Rectal smooth muscle tissue (tissue), 1 donor: Measurements from ENCODE around the gene NPAS3.
A peak's percentile ranks its signal among the peaks of the same experiment; 100 is the strongest.

Source experiments
- H3K27ac ChIP-seq: one replicate; pipeline ENCODE4 v1.7.0; 2013; ENCODE audit warnings: low read depth, low read length, inconsistent platforms
- H3K27me3 ChIP-seq: one replicate; pipeline ENCODE4 v1.7.0; 2013; ENCODE audit warnings: low read length; ENCODE audit not compliant: control insufficient read depth, insufficient read depth
- H3K36me3 ChIP-seq: one replicate; pipeline ENCODE4 v1.7.0; 2013; ENCODE audit warnings: low read length; ENCODE audit not compliant: control insufficient read depth, insufficient read depth
- H3K4me1 ChIP-seq: one replicate; pipeline ENCODE4 v1.7.0; 2013; ENCODE audit warnings: low read length; ENCODE audit not compliant: control insufficient read depth, insufficient read depth
- H3K4me3 ChIP-seq: one replicate; pipeline ENCODE4 v1.7.0; 2013; ENCODE audit warnings: low read length
- H3K9ac ChIP-seq: one replicate; pipeline ENCODE4 v1.7.0; 2013; ENCODE audit warnings: low read length

The NPAS3 gene

GRCh38 chr14:33461036-33461435 lies 522.4 kb downstream of the NPAS3 start:
- Histone ChIP-seq H3K27me3 (no peaks in the 10 kb centered on the region), H3K4me3 (no peak overlapping the region), H3K4me1 (peaks cover 10% of the 10 kb centered on the region), H3K9ac (no peak overlapping the region), H3K27ac (peak overlapping the region; percentile 31), H3K36me3 (no peaks in the 10 kb centered on the region)

DNA sequence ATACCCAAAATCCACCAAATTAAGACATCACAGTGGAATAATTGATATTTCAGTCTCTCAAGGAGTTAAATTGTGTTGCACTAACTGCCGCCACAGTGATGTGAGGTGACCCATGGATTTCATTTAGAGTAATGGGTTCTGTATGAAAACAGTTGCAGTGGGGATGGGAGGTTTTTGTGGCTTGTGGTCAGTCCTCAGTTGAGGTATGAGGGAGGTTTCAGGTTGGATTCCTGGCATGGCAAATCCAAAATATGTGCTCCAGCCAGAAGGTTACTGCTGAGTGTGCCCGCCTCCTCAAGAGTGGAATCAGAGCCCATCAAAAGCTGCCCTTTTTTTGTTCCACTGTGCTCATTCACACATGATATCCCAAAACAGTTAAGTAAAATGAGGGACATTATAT lies 525.1 kb downstream of the NPAS3 start:
- Histone ChIP-seq H3K36me3 (no peaks in the 10 kb centered on the region), H3K27me3 (no peaks in the 10 kb centered on the region), H3K9ac (no peak overlapping the region), H3K4me3 (no peak overlapping the region), H3K4me1 (peaks cover 10% of the 10 kb centered on the region), H3K27ac (peak overlapping the region; percentile 35)

GRCh38 chr14:33464254-33464962 lies 525.7 kb downstream of the NPAS3 start:
- H3K4me1 ChIP-seq = peaks cover 8% of the 10 kb centered on the region
- H3K9ac ChIP-seq = no peak overlapping the region
- H3K36me3 ChIP-seq = no peaks in the 10 kb centered on the region
- no peak overlapping the region for H3K4me3 ChIP-seq
- peak overlapping the region; percentile 35 for H3K27ac ChIP-seq
- H3K27me3 ChIP-seq = no peaks in the 10 kb centered on the region

DNA sequence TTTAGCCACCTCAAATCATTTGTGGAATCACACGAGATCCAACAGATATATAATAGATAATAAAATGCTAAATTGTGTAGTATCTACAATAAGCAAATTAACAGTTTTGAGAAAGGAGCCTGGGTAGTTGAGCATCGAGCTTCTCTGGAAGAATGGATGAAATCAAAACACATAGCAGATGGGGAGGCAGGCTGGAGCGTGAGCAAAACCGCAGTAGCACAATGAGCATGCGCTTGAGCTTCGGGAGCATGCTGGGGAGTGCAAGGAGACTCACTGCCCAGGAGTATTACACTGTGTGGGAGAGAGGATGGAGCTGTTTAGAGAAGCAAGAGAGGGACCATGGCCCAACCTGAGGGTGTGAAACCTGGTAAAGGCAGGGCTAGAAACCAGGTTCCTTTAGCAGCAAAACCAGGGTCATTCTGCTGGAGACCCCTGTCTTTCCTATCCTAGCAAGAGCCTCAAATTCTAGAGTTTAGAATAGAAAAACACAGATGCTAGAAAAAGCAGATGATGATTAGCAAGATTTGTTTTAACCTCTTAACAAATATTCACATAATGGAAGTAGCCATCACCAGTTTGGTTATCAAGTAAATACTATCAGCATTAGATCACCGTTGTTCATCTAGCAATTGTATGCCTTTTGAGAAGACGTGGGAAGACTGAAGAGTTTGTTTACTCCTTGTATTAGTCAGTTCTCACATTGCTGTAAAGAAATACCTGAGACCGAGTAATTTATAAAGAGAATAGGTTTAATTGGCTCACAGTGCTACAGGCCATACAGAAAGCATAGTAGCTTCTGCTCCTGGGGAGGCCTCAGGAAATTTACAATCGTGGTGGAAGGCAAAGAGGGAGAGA lies 527.4 kb downstream of the NPAS3 start:
- no peak overlapping the region for H3K9ac ChIP-seq
- peaks cover 3% of the 10 kb centered on the region for H3K4me1 ChIP-seq
- H3K36me3 ChIP-seq = no peaks in the 10 kb centered on the region
- H3K4me3 ChIP-seq = no peak overlapping the region
- no peak overlapping the region for H3K27ac ChIP-seq
- H3K27me3 ChIP-seq = no peaks in the 10 kb centered on the region

- Histone ChIP-seq H3K4me3 (no peak overlapping the region), H3K36me3 (no peaks in the 10 kb centered on the region), H3K27ac (no peak overlapping the region), H3K27me3 (no peaks in the 10 kb centered on the region), H3K9ac (no peak overlapping the region), H3K4me1 (peaks cover 3% of the 10 kb centered on the region)
These were observed 529.3 kb downstream of the NPAS3 start for GRCh38 chr14:33467971-33468370.

DNA sequence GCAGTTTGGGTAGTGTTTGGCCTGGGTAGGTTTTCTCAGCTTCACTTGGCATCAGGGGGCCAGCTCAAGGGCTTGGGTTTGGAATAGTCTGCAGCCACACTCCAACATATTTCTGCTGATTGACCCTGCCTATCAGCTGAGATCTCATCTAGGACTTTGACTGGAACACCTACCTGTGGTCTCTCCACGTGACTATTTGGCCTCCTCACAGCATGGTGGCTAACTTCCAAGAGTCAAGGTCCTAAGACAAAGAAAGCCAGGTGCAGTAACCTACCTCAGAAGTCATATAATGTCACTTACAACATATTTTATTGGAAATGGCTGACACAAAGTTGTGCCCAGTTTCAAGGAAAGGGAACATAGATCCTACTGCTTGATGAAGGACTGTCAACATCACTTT lies 531.2 kb downstream of the NPAS3 start:
- Histone ChIP-seq H3K4me1 (no peaks in the 10 kb centered on the region), H3K4me3 (no peak overlapping the region), H3K27ac (no peak overlapping the region), H3K9ac (no peak overlapping the region), H3K27me3 (no peaks in the 10 kb centered on the region), H3K36me3 (no peaks in the 10 kb centered on the region)

- Histone ChIP-seq H3K9ac (no peak overlapping the region), H3K36me3 (no peaks in the 10 kb centered on the region), H3K27me3 (no peaks in the 10 kb centered on the region), H3K4me1 (peaks cover 2% of the 10 kb centered on the region), H3K27ac (no peak overlapping the region), H3K4me3 (no peak overlapping the region)
These were observed 533.1 kb downstream of the NPAS3 start for GRCh38 chr14:33471776-33472175.

GRCh38 chr14:33475623-33476022 lies 536.9 kb downstream of the NPAS3 start:
- H3K27me3 ChIP-seq = no peaks in the 10 kb centered on the region
- H3K36me3 ChIP-seq = no peaks in the 10 kb centered on the region
- no peak overlapping the region for H3K4me3 ChIP-seq
- H3K4me1 ChIP-seq = peaks cover 2% of the 10 kb centered on the region
- no peak overlapping the region for H3K27ac ChIP-seq
- H3K9ac ChIP-seq = no peak overlapping the region

- H3K27ac ChIP-seq = no peak overlapping the region
- no peak overlapping the region for H3K9ac ChIP-seq
- peaks cover 2% of the 10 kb centered on the region for H3K4me1 ChIP-seq
- no peaks in the 10 kb centered on the region for H3K27me3 ChIP-seq
- no peak overlapping the region for H3K4me3 ChIP-seq
- H3K36me3 ChIP-seq = no peaks in the 10 kb centered on the region
These were observed 539.1 kb downstream of the NPAS3 start for GRCh38 chr14:33477797-33478196.

DNA sequence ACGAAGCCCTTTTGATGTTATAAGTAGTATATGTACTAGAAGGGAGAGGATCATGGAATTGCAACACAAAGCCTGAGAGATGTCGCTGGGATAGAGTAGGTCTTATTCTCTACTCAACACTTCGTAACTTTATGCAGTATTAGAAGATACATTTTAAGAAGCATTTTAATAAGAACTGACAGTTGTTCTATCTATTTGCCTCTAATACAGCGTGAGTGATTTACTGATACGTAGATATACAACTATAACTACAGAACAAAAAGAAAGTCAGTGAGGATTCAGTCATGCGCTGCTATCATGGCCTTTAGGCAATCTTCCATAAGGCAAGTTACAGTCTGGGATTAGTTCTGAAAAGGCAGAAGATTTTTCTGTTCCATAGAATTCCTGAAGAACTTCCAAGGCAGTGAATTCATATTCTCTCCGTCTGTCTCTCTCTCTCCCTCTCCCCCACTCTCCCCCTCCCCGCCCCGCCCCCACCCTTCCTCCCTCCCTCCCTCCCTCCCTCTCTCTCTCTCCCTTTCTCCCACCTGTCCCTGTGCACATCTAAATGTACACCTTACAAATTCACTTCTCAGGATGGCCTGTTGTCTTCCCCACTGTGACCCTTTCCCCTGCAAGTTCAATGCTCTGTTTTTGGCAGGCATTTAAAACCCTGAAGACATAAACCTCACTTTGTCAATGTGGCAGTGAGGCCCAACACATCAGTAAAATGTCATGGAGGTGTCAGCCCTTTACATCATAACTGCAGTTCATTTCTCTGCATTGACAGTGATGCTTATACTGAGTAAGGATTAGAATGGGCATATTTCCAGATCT lies 541.6 kb downstream of the NPAS3 start:
- no peaks in the 10 kb centered on the region for H3K27me3 ChIP-seq
- no peaks in the 10 kb centered on the region for H3K36me3 ChIP-seq
- H3K4me1 ChIP-seq = peaks cover 2% of the 10 kb centered on the region
- H3K27ac ChIP-seq = no peak overlapping the region
- no peak overlapping the region for H3K9ac ChIP-seq
- no peak overlapping the region for H3K4me3 ChIP-seq

GRCh38 chr14:33480887-33481184 lies 542.2 kb downstream of the NPAS3 start:
- Histone ChIP-seq H3K4me1 (no peaks in the 10 kb centered on the region), H3K27me3 (no peaks in the 10 kb centered on the region), H3K27ac (no peak overlapping the region), H3K36me3 (no peaks in the 10 kb centered on the region), H3K4me3 (no peak overlapping the region), H3K9ac (no peak overlapping the region)

DNA sequence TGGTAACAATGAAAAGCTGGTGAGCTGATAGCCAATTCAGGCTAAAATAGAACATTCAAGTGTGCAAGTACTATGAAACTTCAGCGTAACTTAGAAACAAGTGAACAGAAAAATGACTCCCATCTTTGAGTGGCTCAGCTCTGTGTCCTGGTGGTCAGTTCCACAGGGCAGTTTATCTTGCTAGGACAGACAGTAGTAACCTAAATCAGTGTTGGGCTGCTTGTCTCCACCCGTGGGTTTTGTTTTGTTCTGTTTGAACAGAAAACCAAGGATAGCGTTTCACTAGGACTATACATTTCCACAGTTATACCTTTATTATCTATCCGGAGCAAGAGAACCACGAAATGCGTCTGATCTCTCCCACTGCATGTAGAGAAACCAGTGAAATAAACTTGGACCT lies 544.4 kb downstream of the NPAS3 start:
- H3K4me3 ChIP-seq = no peak overlapping the region
- H3K27me3 ChIP-seq = no peaks in the 10 kb centered on the region
- H3K9ac ChIP-seq = no peak overlapping the region
- H3K36me3 ChIP-seq = no peaks in the 10 kb centered on the region
- no peak overlapping the region for H3K27ac ChIP-seq
- no peaks in the 10 kb centered on the region for H3K4me1 ChIP-seq
